HEK293 (cell line): ENCODE data around the gene PPP2R2D.
"Not testable (repeated sequence)": the region's sequence is repeated elsewhere in the genome, so short reads cannot be mapped to it uniquely, and the experiment has no call there.

Experiments
- CTCF ChIP-seq: fragments of 450-650 bp; formaldehyde crosslinking; IDR thresholded peaks from 2 replicates; pipeline ENCODE4 v1.5.1; 2016; ENCODE audit warnings: missing biosample characterization, missing genetic modification characterization
- GLI4 ChIP-seq: fragments of 450-650 bp; formaldehyde crosslinking; IDR thresholded peaks from 2 replicates; pipeline ENCODE4 v1.5.1; 2016; ENCODE audit warnings: missing biosample characterization, missing genetic modification characterization
- ZBTB7A ChIP-seq: fragments of 450-650 bp; formaldehyde crosslinking; IDR thresholded peaks from 2 replicates; pipeline ENCODE4 v1.5.1; 2016; ENCODE audit warnings: low read depth, missing biosample characterization, missing genetic modification characterization
- ZNF114 ChIP-seq: fragments of 450-650 bp; formaldehyde crosslinking; IDR thresholded peaks from 2 replicates; pipeline ENCODE4 v1.5.0; 2017; ENCODE audit warnings: missing biosample characterization, missing genetic modification characterization
- ZNF18 ChIP-seq: fragments of 450-650 bp; formaldehyde crosslinking; IDR thresholded peaks from 2 replicates; pipeline ENCODE4 v1.5.1; 2016; ENCODE audit warnings: missing biosample characterization, missing genetic modification characterization
- ZNF514 ChIP-seq: fragments of 450-650 bp; formaldehyde crosslinking; IDR thresholded peaks from 2 replicates; pipeline ENCODE4 v1.5.1; 2016; ENCODE audit warnings: missing biosample characterization, missing genetic modification characterization
- ZNF658 ChIP-seq: fragments of 450-650 bp; formaldehyde crosslinking; IDR thresholded peaks from 2 replicates; pipeline ENCODE4; 2016; ENCODE audit warnings: missing biosample characterization, missing genetic modification characterization
- ZNF660 ChIP-seq: fragments of 450-650 bp; IDR thresholded peaks from 2 replicates; pipeline ENCODE4 v1.5.1; 2018; ENCODE audit warnings: missing biosample characterization, mild to moderate bottlenecking, missing genetic modification characterization
- ZNF843 ChIP-seq: fragments of 450-650 bp; formaldehyde crosslinking; IDR thresholded peaks from 2 replicates; pipeline ENCODE4 v1.5.1; 2016; ENCODE audit warnings: missing biosample characterization, missing genetic modification characterization
- TF ChIP-seq, protein P1 (sequence below): fragments of 450-650 bp; formaldehyde crosslinking; optimal IDR thresholded peaks from 2 replicates; pipeline ENCODE3; 2016; ENCODE audit warnings: missing biosample characterization, mild to moderate bottlenecking, missing genetic modification characterization

DNA sequence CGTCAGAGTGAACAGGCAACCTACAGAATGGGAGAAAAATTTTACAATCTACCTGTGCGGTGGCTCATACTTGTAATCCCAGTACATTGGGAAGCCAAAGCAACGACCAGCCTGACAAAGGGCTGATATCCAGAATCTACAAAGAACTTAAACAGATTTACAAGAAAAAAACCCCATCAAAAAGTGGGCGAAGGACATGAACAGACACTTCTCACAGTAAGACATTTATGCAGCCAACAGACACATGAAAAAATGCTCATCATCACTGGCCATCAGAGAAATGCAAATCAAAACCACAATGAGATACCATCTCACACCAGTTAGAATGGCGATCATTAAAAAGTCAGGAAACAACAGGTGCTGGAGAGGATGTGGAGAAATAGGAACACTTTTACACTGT, 86.5 kb downstream of the PPP2R2D start:
- TF ChIP-seq GLI4 (tag by site-specific recombination); CTCF; ZBTB7A (tag by site-specific recombination); ZNF114 (tag by site-specific recombination); ZNF514; ZNF658 (tag by site-specific recombination); ZNF843 (tag by site-specific recombination); ZNF18 (tag by site-specific recombination); ZNF660 (tag by site-specific recombination): not testable (repeated sequence)
- TF ChIP-seq, protein P1, sequence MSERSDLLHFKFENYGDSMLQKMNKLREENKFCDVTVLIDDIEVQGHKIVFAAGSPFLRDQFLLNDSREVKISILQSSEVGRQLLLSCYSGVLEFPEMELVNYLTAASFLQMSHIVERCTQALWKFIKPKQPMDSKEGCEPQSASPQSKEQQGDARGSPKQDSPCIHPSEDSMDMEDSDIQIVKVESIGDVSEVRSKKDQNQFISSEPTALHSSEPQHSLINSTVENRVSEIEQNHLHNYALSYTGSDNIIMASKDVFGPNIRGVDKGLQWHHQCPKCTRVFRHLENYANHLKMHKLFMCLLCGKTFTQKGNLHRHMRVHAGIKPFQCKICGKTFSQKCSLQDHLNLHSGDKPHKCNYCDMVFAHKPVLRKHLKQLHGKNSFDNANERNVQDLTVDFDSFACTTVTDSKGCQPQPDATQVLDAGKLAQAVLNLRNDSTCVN (tag by site-specific recombination), result not testable (repeated sequence)
